Neuron (in vitro differentiated cells): ENCODE results near the gene ADTRP.
"Not testable (repeated sequence)": the region's sequence is repeated elsewhere in the genome, so short reads cannot be mapped to it uniquely, and the experiment has no call there.

Source experiments
- H2AFZ ChIP-seq: one replicate; pipeline ENCODE4 v1.6.1; 2013; ENCODE audit warnings: low read depth, mild to moderate bottlenecking, inconsistent platforms, low read length, moderate library complexity
- H3K27me3 ChIP-seq: one replicate; pipeline ENCODE4 v1.6.1; 2013; ENCODE audit warnings: low read length; ENCODE audit not compliant: insufficient read depth
- H3K36me3 ChIP-seq: one replicate; pipeline ENCODE4 v1.6.1; 2013; ENCODE audit warnings: low read length; ENCODE audit not compliant: insufficient read depth
- H3K4me1 ChIP-seq: one replicate; pipeline ENCODE4 v1.6.1; 2013; ENCODE audit warnings: low read length; ENCODE audit not compliant: insufficient read depth
- H3K4me3 ChIP-seq: 2 replicates; pipeline ENCODE4 v1.5.1; 2013; ENCODE audit warnings: mild to moderate bottlenecking, low read length, moderate library complexity
- H3K9me3 ChIP-seq: one replicate; pipeline ENCODE4 v1.6.1; 2013; ENCODE audit warnings: low read length

ADTRP gene

GRCh38 chr6:11811644-11812264, 33.2 kb upstream of the ADTRP start:
- H3K27me3 ChIP-seq, result no peaks in the 10 kb centered on the region
- H3K4me3 ChIP-seq, result no peak overlapping the region
- H3K4me1 ChIP-seq, result peaks cover 7% of the 10 kb centered on the region
- no peak overlapping the region for H2AFZ ChIP-seq
- H3K9me3 ChIP-seq, result no peaks in the 10 kb centered on the region
- H3K36me3 ChIP-seq, result no peaks in the 10 kb centered on the region

- Histone ChIP-seq H2AFZ (no peak overlapping the region), H3K27me3 (no peaks in the 10 kb centered on the region), H3K36me3 (no peaks in the 10 kb centered on the region), H3K9me3 (no peaks in the 10 kb centered on the region), H3K4me1 (peaks cover 7% of the 10 kb centered on the region), H3K4me3 (no peak overlapping the region)
Measured at GRCh38 chr6:11810854-11811643, 32.4 kb upstream of the ADTRP start.

DNA sequence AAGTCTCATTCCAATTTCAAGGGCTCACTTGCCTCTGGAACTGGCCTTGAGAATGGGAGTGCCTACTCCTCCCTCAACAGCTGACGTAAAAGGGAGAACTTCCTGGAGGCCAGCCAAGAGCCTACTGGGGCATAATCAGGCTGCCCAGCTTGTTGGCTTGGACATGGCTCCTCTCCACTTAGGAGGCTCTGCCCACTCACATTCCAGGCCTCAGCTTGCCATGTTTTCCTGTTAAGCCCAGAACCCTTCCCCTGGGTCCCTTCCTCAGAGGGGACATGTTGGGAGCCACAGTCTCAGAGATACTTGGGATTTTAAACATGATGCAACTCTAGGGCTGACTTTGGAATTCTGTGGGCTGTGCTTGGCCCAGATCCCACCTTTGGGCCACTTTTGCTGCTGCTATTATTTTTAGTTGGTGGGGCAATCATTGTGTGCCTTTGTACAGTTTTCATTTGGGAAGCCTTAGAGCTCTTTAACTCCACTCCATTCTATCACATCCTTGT, 31.5 kb upstream of the ADTRP start:
- Histone ChIP-seq H3K4me3 (no peak overlapping the region), H3K27me3 (no peaks in the 10 kb centered on the region), H3K36me3 (no peaks in the 10 kb centered on the region), H3K9me3 (no peaks in the 10 kb centered on the region), H2AFZ (no peak overlapping the region), H3K4me1 (peaks cover 7% of the 10 kb centered on the region)

- H3K4me3 ChIP-seq, result no peak overlapping the region
- H2AFZ ChIP-seq, result no peak overlapping the region
- H3K9me3 ChIP-seq, result no peaks in the 10 kb centered on the region
- no peaks in the 10 kb centered on the region for H3K36me3 ChIP-seq
- H3K4me1 ChIP-seq, result peaks cover 3% of the 10 kb centered on the region
- no peaks in the 10 kb centered on the region for H3K27me3 ChIP-seq
Measured at GRCh38 chr6:11808054-11808453, 29.5 kb upstream of the ADTRP start.

DNA sequence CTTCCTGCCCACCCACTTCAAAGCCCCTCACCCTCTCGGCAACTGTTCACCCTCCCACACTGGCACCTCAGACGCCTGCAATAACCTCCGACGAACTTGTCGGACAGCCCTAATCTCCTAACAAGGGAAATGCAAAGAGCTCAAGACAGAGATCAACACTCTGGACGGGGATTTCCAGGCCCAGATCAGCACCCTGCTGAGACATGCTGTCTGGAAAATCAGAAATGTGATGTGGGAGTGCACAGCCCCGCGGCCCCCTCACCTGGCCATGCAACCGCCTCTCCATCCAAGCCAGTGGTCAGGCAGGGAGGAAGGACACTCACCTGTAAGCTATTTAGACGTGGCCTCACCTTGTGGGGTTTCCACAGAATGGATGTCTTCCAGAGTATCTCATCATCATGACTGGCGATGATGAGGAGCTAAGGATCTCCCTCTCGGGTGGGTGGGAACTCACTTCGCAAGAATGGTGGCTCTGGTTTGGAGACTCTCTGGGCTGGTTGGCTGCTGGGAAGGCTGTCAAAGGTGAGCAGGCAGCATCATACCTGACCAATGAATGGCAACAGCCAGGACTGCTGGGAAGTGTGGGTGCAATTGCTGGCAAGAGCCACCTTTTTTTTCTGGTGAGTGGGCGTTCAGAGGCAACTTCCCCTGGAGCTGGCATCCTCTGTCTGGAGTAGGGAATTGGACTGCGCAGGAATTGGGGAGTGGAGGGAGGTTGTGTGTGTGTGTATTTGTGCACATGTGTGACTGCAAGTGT, 28.1 kb upstream of the ADTRP start:
- H3K27me3 ChIP-seq, result no peaks in the 10 kb centered on the region
- peaks cover 7% of the 10 kb centered on the region for H3K4me1 ChIP-seq
- H3K4me3 ChIP-seq, result no peak overlapping the region
- H2AFZ ChIP-seq, result no peak overlapping the region
- no peaks in the 10 kb centered on the region for H3K9me3 ChIP-seq
- H3K36me3 ChIP-seq, result no peaks in the 10 kb centered on the region

GRCh38 chr6:11805259-11806053, 26.9 kb upstream of the ADTRP start:
- no peaks in the 10 kb centered on the region for H3K9me3 ChIP-seq
- peaks cover 7% of the 10 kb centered on the region for H3K4me1 ChIP-seq
- no peaks in the 10 kb centered on the region for H3K27me3 ChIP-seq
- H3K4me3 ChIP-seq, result no peak overlapping the region
- no peaks in the 10 kb centered on the region for H3K36me3 ChIP-seq
- H2AFZ ChIP-seq, result no peak overlapping the region

DNA sequence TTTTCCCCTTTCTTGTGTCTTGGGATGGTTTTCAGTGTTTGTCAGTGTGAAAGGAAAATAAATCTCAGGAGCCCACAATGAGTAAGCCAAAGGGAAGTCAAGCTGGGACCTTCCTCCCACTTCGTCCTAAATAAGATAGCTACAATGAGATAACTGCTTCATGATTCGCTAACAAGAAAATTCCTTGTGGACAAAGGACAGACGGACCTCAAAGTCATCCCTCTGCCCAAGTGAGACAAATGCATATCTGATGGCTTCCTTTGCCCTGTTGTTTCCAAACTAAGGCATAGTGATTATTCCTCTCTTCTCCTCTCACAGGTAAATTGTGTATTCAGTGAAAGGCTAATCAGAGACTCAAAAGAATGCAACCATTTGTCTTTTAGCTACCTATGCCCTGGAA, 26.1 kb upstream of the ADTRP start:
- peaks cover 7% of the 10 kb centered on the region for H3K4me1 ChIP-seq
- H3K27me3 ChIP-seq, result no peaks in the 10 kb centered on the region
- H3K36me3 ChIP-seq, result no peaks in the 10 kb centered on the region
- H2AFZ ChIP-seq, result no peak overlapping the region
- no peaks in the 10 kb centered on the region for H3K9me3 ChIP-seq
- H3K4me3 ChIP-seq, result no peak overlapping the region

DNA sequence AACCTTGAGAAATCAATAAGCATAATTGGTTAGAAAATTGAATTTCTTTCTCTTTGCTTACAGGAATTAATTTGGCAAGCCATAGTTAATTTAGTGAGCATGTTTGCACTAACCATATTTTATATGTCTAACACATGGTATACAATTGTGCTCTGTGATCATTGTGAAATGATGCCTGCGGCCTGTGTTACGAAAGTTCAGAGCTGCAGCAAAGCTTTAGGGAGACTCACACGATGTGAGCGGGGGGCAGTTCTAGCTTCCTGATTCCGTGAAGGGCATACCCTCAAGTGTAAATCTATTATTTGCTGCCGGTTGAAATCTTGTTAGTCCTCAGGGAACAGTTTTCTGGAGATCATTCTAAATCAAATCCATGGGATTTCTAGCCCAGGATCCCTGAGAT, 25.5 kb upstream of the ADTRP start:
- Histone ChIP-seq H2AFZ (no peak overlapping the region), H3K4me1 (peaks cover 7% of the 10 kb centered on the region), H3K27me3 (no peaks in the 10 kb centered on the region), H3K36me3 (no peaks in the 10 kb centered on the region), H3K4me3 (no peak overlapping the region), H3K9me3 (no peaks in the 10 kb centered on the region)

DNA sequence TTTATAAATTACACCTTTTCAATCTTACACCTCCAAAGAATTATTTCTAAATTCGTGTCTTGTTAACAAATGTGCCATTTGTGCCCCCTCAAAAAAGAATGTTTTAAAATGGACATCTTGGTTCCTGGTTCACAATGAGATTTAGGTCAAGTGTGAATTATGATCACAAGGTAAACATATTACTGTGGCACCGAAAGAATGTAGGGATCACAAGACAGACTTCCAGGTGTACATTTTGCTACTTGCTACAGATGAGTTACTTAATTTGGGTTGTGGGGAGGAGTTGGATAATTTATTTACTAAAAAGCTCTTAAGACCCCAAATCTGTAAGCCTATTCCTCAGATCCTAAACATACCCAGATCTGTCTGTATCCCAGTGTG, 25.0 kb upstream of the ADTRP start:
- H3K27me3 ChIP-seq, result no peaks in the 10 kb centered on the region
- no peak overlapping the region for H3K4me3 ChIP-seq
- no peaks in the 10 kb centered on the region for H3K36me3 ChIP-seq
- no peak overlapping the region for H2AFZ ChIP-seq
- H3K4me1 ChIP-seq, result peaks cover 7% of the 10 kb centered on the region
- H3K9me3 ChIP-seq, result no peaks in the 10 kb centered on the region

GRCh38 chr6:11802886-11803590, 24.4 kb upstream of the ADTRP start:
- no peak overlapping the region for H2AFZ ChIP-seq
- no peaks in the 10 kb centered on the region for H3K36me3 ChIP-seq
- no peak overlapping the region for H3K4me3 ChIP-seq
- H3K27me3 ChIP-seq, result no peaks in the 10 kb centered on the region
- H3K4me1 ChIP-seq, result peaks cover 7% of the 10 kb centered on the region
- H3K9me3 ChIP-seq, result no peaks in the 10 kb centered on the region

- H3K4me1 ChIP-seq, H3K36me3 ChIP-seq, H3K4me3 ChIP-seq, H3K27me3 ChIP-seq, H3K9me3 ChIP-seq, H2AFZ ChIP-seq: not testable (repeated sequence)
Measured at GRCh38 chr6:11800531-11800930, 21.9 kb upstream of the ADTRP start.

DNA sequence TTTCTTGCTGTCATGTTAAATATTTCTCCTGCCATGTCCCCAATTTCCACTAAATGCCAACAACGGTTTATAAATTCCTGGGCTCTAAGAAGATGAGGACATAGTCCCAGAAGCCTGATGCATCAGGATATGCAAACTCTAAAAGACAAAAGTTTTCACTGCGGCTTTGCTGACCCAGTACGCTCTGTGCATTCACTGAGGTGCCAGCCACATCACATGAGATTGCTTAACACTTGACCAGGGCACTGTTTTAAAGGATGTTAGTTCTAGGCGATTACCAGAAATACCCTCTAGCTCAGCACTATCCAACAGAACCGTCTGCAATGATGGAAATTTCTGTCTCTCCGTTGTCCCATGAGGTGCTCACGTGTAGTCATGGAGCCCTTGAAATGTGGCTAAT, 19.9 kb upstream of the ADTRP start:
- Histone ChIP-seq H3K4me1 (peaks cover 7% of the 10 kb centered on the region), H3K9me3 (no peaks in the 10 kb centered on the region), H3K4me3 (no peak overlapping the region), H3K36me3 (no peaks in the 10 kb centered on the region), H2AFZ (no peak overlapping the region), H3K27me3 (no peaks in the 10 kb centered on the region)
